Measurements from ENCODE around the gene ANKLE2. TPM values are rescaled to one million over a fixed set of nuclear protein-coding genes. Genes with fewer than 3 reads are reported as not detected.

The ANKLE2 gene
- total and polyA plus RNA-seq, 4 donors = 8.4 to 24.1 (median 15.4) TPM

GRCh38 chr12:132801741-132802140, 40.1 kb upstream of the ANKLE2 start:
- Histone ChIP-seq H3K9me3 (ENCODE audit: control insufficient read depth in 4 of 4, low read length in 3 of 4) (no peaks in the 10 kb centered on the region), H3K4me3 (ENCODE audit: low read depth in 1 of 3, low read length in 3 of 3) (no peak overlapping the region), H3K27me3 (ENCODE audit: control insufficient read depth in 4 of 4, insufficient read depth in 4 of 4, low read length in 3 of 4) (no peaks in the 10 kb centered on the region), H3K9ac (ENCODE audit: low read depth in 1 of 2, low read length in 2 of 2) (no peak overlapping the region), H3K27ac (ENCODE audit: low read depth in 1 of 2, low read length in 2 of 2) (no peak overlapping the region), H3K4me1 (ENCODE audit: control insufficient read depth in 4 of 4, insufficient read depth in 4 of 4, low read length in 3 of 4) (no peaks in the 10 kb centered on the region), H3K36me3 (ENCODE audit: control insufficient read depth in 4 of 4, insufficient read depth in 3 of 4, low read depth in 1 of 4, low read length in 3 of 4) (peaks cover 29 to 88% (median 54%) of the 10 kb centered on the region in 4 donors)
- no peak for DNase-seq (ENCODE audit: low spot score)
- 94% methylated on average over 28 of the region's 28 CpGs for WGBS
- TF ChIP-seq SP1 (IDR thresholded peaks at IDR 0.05) (no peak), TAF1 (conservative IDR thresholded peaks at IDR 0.05) (no peak), EGR1 (IDR thresholded peaks at IDR 0.05; ENCODE audit: low read depth in 2 of 2) (no peak), FOXA2 (IDR thresholded peaks at IDR 0.05) (no peak), REST (IDR thresholded peaks at IDR 0.05) (no peak), FOXA1 (IDR thresholded peaks at IDR 0.05) (no peak), YY1 (IDR thresholded peaks at IDR 0.05) (no peak), HNF4G (IDR thresholded peaks at IDR 0.05) (no peak), ZBTB33 (IDR thresholded peaks at IDR 0.05) (no peak), GABPA (IDR thresholded peaks at IDR 0.05 in 1 of 2, conservative IDR thresholded peaks at IDR 0.05 in 1 of 2) (no peak), RAD21 (IDR thresholded peaks at IDR 0.05) (no peak)

DNA sequence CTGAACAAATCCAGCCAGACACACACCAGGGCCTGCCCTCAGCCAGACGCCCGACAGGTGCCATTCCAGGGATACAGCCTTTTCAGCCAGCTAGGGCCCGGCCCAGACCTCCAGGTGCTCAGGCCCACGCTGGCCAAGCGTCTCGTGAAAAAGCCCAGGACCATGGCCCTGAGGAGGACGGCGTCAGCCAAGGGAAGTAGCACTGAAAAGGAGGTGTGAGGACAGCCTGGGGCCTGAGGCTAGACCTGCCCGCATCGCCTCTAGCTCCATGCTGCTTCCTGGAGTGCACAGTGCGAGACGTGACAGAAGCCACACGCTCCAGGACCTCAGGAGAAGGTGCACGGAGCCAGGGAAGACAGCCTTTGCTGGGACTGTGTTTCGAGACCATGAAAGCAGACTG, 37.2 kb upstream of the ANKLE2 start:
- no peak for TF ChIP-seq TAF1 (conservative IDR thresholded peaks at IDR 0.05)
- TF ChIP-seq GABPA (IDR thresholded peaks at IDR 0.05 in 1 of 2, conservative IDR thresholded peaks at IDR 0.05 in 1 of 2) = no peak
- TF ChIP-seq RAD21 (IDR thresholded peaks at IDR 0.05) = no peak
- Histone ChIP-seq H3K27ac (ENCODE audit: low read depth in 1 of 2, low read length in 2 of 2) (no peak overlapping the region), H3K4me3 (ENCODE audit: low read depth in 1 of 3, low read length in 3 of 3) (no peak overlapping the region), H3K27me3 (ENCODE audit: control insufficient read depth in 4 of 4, insufficient read depth in 4 of 4, low read length in 3 of 4) (no peaks in the 10 kb centered on the region), H3K9ac (ENCODE audit: low read depth in 1 of 2, low read length in 2 of 2) (no peak overlapping the region), H3K9me3 (ENCODE audit: control insufficient read depth in 4 of 4, low read length in 3 of 4) (no peaks in the 10 kb centered on the region), H3K36me3 (ENCODE audit: control insufficient read depth in 4 of 4, insufficient read depth in 3 of 4, low read depth in 1 of 4, low read length in 3 of 4) (peaks cover 39 to 93% (median 62%) of the 10 kb centered on the region in 4 donors), H3K4me1 (ENCODE audit: control insufficient read depth in 4 of 4, insufficient read depth in 4 of 4, low read length in 3 of 4) (no peaks in the 10 kb centered on the region)
- 97% methylated on average over 15 of the region's 15 CpGs for WGBS
- DNase-seq (ENCODE audit: low spot score) = no peak

DNA sequence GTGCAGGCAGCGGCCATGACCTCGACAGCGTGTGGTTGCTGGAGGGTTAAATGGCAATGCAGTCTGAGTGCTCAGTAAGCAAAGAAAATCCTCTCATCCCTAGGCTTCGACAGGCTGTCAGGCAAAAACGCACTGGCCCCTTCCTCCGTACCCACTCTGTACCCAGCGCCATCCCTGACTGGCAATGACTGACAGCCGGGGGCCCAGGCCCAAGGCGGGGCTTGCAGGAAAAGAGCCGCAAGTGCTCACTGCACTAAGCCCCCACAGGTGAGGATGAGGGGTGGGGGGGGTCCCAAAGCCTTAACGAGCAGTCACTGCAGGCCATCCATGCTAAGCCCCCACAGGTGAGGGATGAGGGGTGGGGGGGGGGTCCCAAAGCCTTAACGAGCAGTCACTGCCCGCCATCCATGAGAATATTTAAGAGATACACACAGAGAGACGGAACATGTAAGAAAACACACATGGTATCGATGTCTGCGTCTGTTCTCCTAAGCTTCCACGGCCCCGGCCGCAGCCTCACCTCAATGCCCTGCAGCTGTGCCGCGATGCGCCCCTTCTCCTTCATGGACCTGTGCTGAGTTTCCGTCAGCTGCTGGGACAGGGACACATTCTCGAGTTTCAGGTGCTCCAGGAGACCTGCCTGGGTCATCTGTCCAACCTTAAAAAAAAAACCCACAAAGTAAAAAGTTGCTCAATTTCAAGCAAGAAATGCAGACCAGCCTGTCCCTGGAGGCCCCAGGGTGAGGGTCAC, 36.4 kb upstream of the ANKLE2 start:
- H3K4me3 ChIP-seq (ENCODE audit: low read depth in 1 of 3, low read length in 3 of 3) = no peak overlapping the region
- peaks cover 40 to 87% (median 60%) of the 10 kb centered on the region in 4 donors for H3K36me3 ChIP-seq (ENCODE audit: control insufficient read depth in 4 of 4, insufficient read depth in 3 of 4, low read depth in 1 of 4, low read length in 3 of 4)
- no peaks in the 10 kb centered on the region for H3K4me1 ChIP-seq (ENCODE audit: control insufficient read depth in 4 of 4, insufficient read depth in 4 of 4, low read length in 3 of 4)
- no peak overlapping the region for H3K27ac ChIP-seq (ENCODE audit: low read depth in 1 of 2, low read length in 2 of 2)
- no peak overlapping the region for H3K9ac ChIP-seq (ENCODE audit: low read depth in 1 of 2, low read length in 2 of 2)
- WGBS = 93% methylated on average over 24 of the region's 24 CpGs
- no peak for TF ChIP-seq EGR1 (IDR thresholded peaks at IDR 0.05; ENCODE audit: low read depth in 2 of 2)
- TF ChIP-seq CTCF (IDR thresholded peaks at IDR 0.05; ENCODE audit: low read depth, low read length, missing input control) = no peak
- H3K9me3 ChIP-seq (ENCODE audit: control insufficient read depth in 4 of 4, low read length in 3 of 4) = no peaks in the 10 kb centered on the region
- no peaks in the 10 kb centered on the region for H3K27me3 ChIP-seq (ENCODE audit: control insufficient read depth in 4 of 4, insufficient read depth in 4 of 4, low read length in 3 of 4)
- DNase-seq (ENCODE audit: low spot score) = no peak
